Astrocyte (in vitro differentiated cells and primary cell): ENCODE data around the gene OSGEPL1. TPM values are rescaled to one million over a fixed set of nuclear protein-coding genes. Genes with fewer than 3 reads are reported as not detected.

Source experiments
- DNase-seq: peaks from one replicate; pipeline ENCODE4 v3.0.0-alpha.2; 2010; ENCODE audit warnings: low read depth
- FAIRE-seq: peaks from 2 replicates; lab custom pipeline; 2011; peaks lifted over from hg19 to GRCh38; lab: Jason Lieb, UNC
- H2AFZ ChIP-seq: 2 replicates; pipeline ENCODE4 v1.6.0; 2012; ENCODE audit warnings: low read depth, low read length, inconsistent platforms
- H3K27ac ChIP-seq: 2 replicates; pipeline ENCODE4 v1.5.1; 2011; ENCODE audit warnings: low read depth, low read length, inconsistent platforms
- H3K27me3 ChIP-seq: 2 replicates; pipeline ENCODE4 v1.6.0; 2011; ENCODE audit warnings: low read length, inconsistent platforms; ENCODE audit not compliant: insufficient read depth
- H3K36me3 ChIP-seq: 2 replicates; pipeline ENCODE4 v1.5.1; 2011; ENCODE audit warnings: low read length, inconsistent platforms; ENCODE audit not compliant: insufficient read depth
- H3K4me1 ChIP-seq: 2 replicates; pipeline ENCODE4 v1.5.1; 2011; ENCODE audit warnings: low read length, inconsistent platforms; ENCODE audit not compliant: insufficient read depth
- H3K4me2 ChIP-seq: 2 replicates; pipeline ENCODE4 v1.6.0; 2012; ENCODE audit warnings: low read length, inconsistent platforms
- H3K4me3 ChIP-seq: 2 replicates; pipeline ENCODE4 v1.5.1; 2011; ENCODE audit warnings: low read depth, mild to moderate bottlenecking, low read length, inconsistent platforms; ENCODE audit not compliant: insufficient read depth
- H3K79me2 ChIP-seq: 2 replicates; pipeline ENCODE4 v1.6.0; 2012; ENCODE audit warnings: mild to moderate bottlenecking, low read length, inconsistent platforms; ENCODE audit not compliant: insufficient read depth
- H3K9ac ChIP-seq: 2 replicates; pipeline ENCODE4 v1.6.0; 2012; ENCODE audit warnings: mild to moderate bottlenecking, low read length, inconsistent platforms
- H3K9me3 ChIP-seq: 2 replicates; pipeline ENCODE4 v1.5.1; 2012; ENCODE audit warnings: low read depth, mild to moderate bottlenecking, low read length, inconsistent platforms; ENCODE audit not compliant: insufficient read depth
- H4K20me1 ChIP-seq: 2 replicates; pipeline ENCODE4 v1.6.0; 2012; ENCODE audit warnings: low read length, inconsistent platforms; ENCODE audit not compliant: insufficient read depth
- H3K27ac Mint-ChIP-seq: one replicate; pipeline ENCODE4 v1.8.0; 2021; ENCODE audit warnings: mild to moderate bottlenecking, mixed read lengths; ENCODE audit not compliant: unreplicated experiment
- H3K27me3 Mint-ChIP-seq: one replicate; pipeline ENCODE4 v1.8.0; 2021; ENCODE audit warnings: low read depth, mixed read lengths; ENCODE audit not compliant: unreplicated experiment
- H3K36me3 Mint-ChIP-seq: one replicate; pipeline ENCODE4 v1.8.0; 2021; ENCODE audit warnings: low read depth, mixed read lengths; ENCODE audit not compliant: unreplicated experiment
- H3K4me1 Mint-ChIP-seq: one replicate; pipeline ENCODE4 v1.8.0; 2021; ENCODE audit warnings: low read depth, mixed read lengths; ENCODE audit not compliant: unreplicated experiment
- H3K4me3 Mint-ChIP-seq: one replicate; pipeline ENCODE4 v1.8.0; 2021; ENCODE audit warnings: mild to moderate bottlenecking, moderate library complexity, mixed read lengths; ENCODE audit not compliant: unreplicated experiment
- H3K9me3 Mint-ChIP-seq: one replicate; pipeline ENCODE4 v1.8.0; 2021; ENCODE audit warnings: mild to moderate bottlenecking, mixed read lengths; ENCODE audit not compliant: unreplicated experiment
- EZH2 ChIP-seq: IDR thresholded peaks from 2 replicates; pipeline ENCODE4 v1.6.1; 2012; ENCODE audit warnings: mild to moderate bottlenecking, low read length, inconsistent platforms; ENCODE audit not compliant: insufficient read depth
- total RNA-seq: library from RNA; stranded (reverse); gene quantifications from 2 replicates; pipeline ENCODE4 v1.2.1, GENCODE V29; 2021
- TF ChIP-seq, protein P1 (sequence below): IDR thresholded peaks from 2 replicates; pipeline ENCODE4 v1.5.1; 2011; ENCODE audit warnings: low read depth, mild to moderate bottlenecking, inconsistent platforms, low read length, moderate library complexity; ENCODE audit not compliant: insufficient read depth

Gene OSGEPL1
- total RNA-seq, 1 donor from 2014 or later: 4.1 TPM

DNA sequence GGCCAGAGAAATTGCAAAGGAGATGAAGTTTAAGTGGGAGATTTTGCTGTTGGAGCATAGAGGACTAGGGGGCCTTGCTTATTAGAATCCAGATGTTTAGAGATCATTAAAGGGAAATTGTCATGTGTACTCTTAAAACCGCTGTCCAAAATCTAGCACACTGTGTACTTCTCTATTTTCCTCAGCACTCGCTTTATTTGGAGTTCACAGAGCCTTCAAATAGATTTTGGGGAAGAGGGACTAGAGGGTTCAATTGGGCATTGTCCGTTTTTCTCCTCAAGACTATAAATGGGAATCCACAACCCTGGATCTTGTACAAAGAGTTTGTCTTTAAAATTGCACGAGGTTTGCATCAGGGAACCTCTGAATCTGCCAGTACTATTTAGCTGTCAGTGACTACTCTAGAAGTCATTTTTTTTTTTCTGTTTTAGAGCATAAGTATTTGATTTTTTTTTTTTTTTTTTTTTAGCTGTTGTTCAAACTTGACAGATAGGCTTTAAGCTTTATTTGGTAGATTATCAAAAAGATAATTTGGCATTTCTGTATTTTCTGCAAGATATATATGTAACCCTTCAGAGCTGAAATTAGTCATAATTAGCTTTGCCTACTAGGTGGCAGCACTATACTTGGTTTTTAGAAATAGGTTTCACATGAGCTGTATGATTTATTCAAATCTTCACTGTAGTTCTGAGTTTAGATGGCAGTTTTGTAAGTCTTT lies 35.9 kb upstream of the OSGEPL1 start:
- no peak overlapping the region for H3K27ac Mint-ChIP-seq
- no peaks in the 10 kb centered on the region for H3K36me3 Mint-ChIP-seq

DNA sequence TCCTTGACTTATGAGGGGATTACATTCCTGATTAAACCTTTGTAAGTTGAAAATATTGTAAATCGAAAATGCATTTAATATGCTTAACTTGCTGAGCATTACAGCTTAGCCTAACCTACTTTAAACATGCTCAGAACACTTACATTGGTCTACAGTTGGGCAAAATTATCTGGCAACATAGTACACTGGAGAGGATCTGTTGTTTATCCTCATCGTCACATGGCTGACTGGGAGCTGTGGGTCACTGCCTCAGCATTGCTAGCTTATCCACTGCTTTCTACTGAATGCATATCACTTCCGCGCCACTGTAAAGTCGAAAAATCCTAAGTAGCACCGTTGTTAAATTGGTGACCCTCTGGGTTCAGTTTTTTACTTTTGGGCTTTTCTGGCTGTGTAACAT lies 35.3 kb upstream of the OSGEPL1 start:
- no peak overlapping the region for H3K27ac ChIP-seq
- no peak overlapping the region for H3K27ac Mint-ChIP-seq
- no peak overlapping the region for H3K9ac ChIP-seq

More for the DNA sequence above, 35.9 kb upstream of the OSGEPL1 start:
- Histone ChIP-seq H3K4me1 (peaks cover 13% of the 10 kb centered on the region), H2AFZ (no peak overlapping the region), H4K20me1 (peaks cover 10% of the 10 kb centered on the region), H3K9me3 (no peaks in the 10 kb centered on the region), H3K9ac (no peak overlapping the region), H3K4me2 (no peak overlapping the region), H3K27me3 (no peaks in the 10 kb centered on the region), H3K79me2 (peaks cover 8% of the 10 kb centered on the region), H3K27ac (no peak overlapping the region), H3K36me3 (peaks cover 5% of the 10 kb centered on the region), H3K4me3 (no peak overlapping the region)
- no peaks in the 10 kb centered on the region for H3K27me3 Mint-ChIP-seq
- no peak for TF ChIP-seq EZH2
- TF ChIP-seq, protein P1, sequence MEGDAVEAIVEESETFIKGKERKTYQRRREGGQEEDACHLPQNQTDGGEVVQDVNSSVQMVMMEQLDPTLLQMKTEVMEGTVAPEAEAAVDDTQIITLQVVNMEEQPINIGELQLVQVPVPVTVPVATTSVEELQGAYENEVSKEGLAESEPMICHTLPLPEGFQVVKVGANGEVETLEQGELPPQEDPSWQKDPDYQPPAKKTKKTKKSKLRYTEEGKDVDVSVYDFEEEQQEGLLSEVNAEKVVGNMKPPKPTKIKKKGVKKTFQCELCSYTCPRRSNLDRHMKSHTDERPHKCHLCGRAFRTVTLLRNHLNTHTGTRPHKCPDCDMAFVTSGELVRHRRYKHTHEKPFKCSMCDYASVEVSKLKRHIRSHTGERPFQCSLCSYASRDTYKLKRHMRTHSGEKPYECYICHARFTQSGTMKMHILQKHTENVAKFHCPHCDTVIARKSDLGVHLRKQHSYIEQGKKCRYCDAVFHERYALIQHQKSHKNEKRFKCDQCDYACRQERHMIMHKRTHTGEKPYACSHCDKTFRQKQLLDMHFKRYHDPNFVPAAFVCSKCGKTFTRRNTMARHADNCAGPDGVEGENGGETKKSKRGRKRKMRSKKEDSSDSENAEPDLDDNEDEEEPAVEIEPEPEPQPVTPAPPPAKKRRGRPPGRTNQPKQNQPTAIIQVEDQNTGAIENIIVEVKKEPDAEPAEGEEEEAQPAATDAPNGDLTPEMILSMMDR: peak; percentile 34
- H3K4me1 Mint-ChIP-seq: peaks cover 11% of the 10 kb centered on the region
- H3K9me3 Mint-ChIP-seq: no peaks in the 10 kb centered on the region
- DNase-seq (peak; percentile 35), FAIRE-seq (peak; percentile 75)
- H3K4me3 Mint-ChIP-seq: no peak overlapping the region

More for the DNA sequence above, 35.3 kb upstream of the OSGEPL1 start:
- Histone ChIP-seq H3K4me3 (no peak overlapping the region), H3K79me2 (peaks cover 6% of the 10 kb centered on the region), H3K4me2 (no peak overlapping the region), H3K36me3 (peaks cover 8% of the 10 kb centered on the region), H3K9me3 (no peaks in the 10 kb centered on the region), H3K27me3 (no peaks in the 10 kb centered on the region), H4K20me1 (peaks cover 10% of the 10 kb centered on the region), H3K4me1 (peaks cover 13% of the 10 kb centered on the region), H2AFZ (no peak overlapping the region)
- Mint-ChIP-seq H3K4me3 (no peak overlapping the region), H3K27me3 (no peaks in the 10 kb centered on the region), H3K36me3 (no peaks in the 10 kb centered on the region), H3K9me3 (no peaks in the 10 kb centered on the region), H3K4me1 (peaks cover 11% of the 10 kb centered on the region)
- FAIRE-seq (no peak), DNase-seq (no peak)
- TF ChIP-seq, protein P1: no peak
- no peak for TF ChIP-seq EZH2
